Activated CD4-positive, alpha-beta T cell treated with anti-CD3 and anti-CD28 coated beads, Interleukin-2, amount 50 U/mL, for 4 hours (primary cell): Measurements from ENCODE around the gene IFTAP.
"Not testable (repeated sequence)": the region's sequence is repeated elsewhere in the genome, so short reads cannot be mapped to it uniquely, and the experiment has no call there.

Source experiments
- DNase-seq, 2 experiments: peaks; one replicate each; pipeline ENCODE4 v3.0.0-alpha.2; 2020

Gene IFTAP

GRCh38 chr11:36661359-36661758 is 67.1 kb downstream of the IFTAP start:
- not testable (repeated sequence) for DNase-seq

GRCh38 chr11:36672815-36673450 is 78.6 kb downstream of the IFTAP start:
- DNase-seq, result no peak

GRCh38 chr11:36679547-36679946 is 85.2 kb downstream of the IFTAP start:
- not testable (repeated sequence) for DNase-seq

GRCh38 chr11:36683818-36684217 is 89.5 kb downstream of the IFTAP start:
- DNase-seq, result no peak

GRCh38 chr11:36684840-36685801 is 90.8 kb downstream of the IFTAP start:
- peak; percentile 16 to 22 for DNase-seq

GRCh38 chr11:36688132-36688531 is 93.8 kb downstream of the IFTAP start:
- DNase-seq, result no peak

- DNase-seq, result no peak
Observed at GRCh38 chr11:36688571-36689291, 94.4 kb downstream of the IFTAP start.

- no peak for DNase-seq
Observed at GRCh38 chr11:36689442-36689841, 95.1 kb downstream of the IFTAP start.

GRCh38 chr11:36692704-36693103 is 98.4 kb downstream of the IFTAP start:
- no peak for DNase-seq

GRCh38 chr11:36693139-36693843 is 99.0 kb downstream of the IFTAP start:
- DNase-seq, result no peak

GRCh38 chr11:36695111-36695510 is 100.8 kb downstream of the IFTAP start:
- DNase-seq, result no peak

GRCh38 chr11:36695571-36695970 is 101.3 kb downstream of the IFTAP start:
- no peak for DNase-seq

- DNase-seq, result no peak
Observed at GRCh38 chr11:36696550-36696949, 102.2 kb downstream of the IFTAP start.

GRCh38 chr11:36699271-36699670 is 105.0 kb downstream of the IFTAP start:
- no peak for DNase-seq

- DNase-seq, result no peak
Observed at GRCh38 chr11:36700246-36700645, 105.9 kb downstream of the IFTAP start.

GRCh38 chr11:36702330-36703054 is 108.2 kb downstream of the IFTAP start:
- no peak for DNase-seq

GRCh38 chr11:36703055-36703404 is 108.7 kb downstream of the IFTAP start:
- no peak for DNase-seq
